HG02642 (cell line): ENCODE results near the gene COL15A1.
A peak's percentile ranks its signal among the peaks of the same experiment; 100 is the strongest.
"Not testable (repeated sequence)": the region's sequence is repeated elsewhere in the genome, so short reads cannot be mapped to it uniquely, and the experiment has no call there.

Experiments used
- ATAC-seq: cut with Tn5 transposase; IDR thresholded peaks from one replicate; pipeline ENCODE4 v1.9.1; 2021; ENCODE audit warnings: mild to moderate bottlenecking; ENCODE audit not compliant: unreplicated experiment, poor library complexity

COL15A1 gene

DNA sequence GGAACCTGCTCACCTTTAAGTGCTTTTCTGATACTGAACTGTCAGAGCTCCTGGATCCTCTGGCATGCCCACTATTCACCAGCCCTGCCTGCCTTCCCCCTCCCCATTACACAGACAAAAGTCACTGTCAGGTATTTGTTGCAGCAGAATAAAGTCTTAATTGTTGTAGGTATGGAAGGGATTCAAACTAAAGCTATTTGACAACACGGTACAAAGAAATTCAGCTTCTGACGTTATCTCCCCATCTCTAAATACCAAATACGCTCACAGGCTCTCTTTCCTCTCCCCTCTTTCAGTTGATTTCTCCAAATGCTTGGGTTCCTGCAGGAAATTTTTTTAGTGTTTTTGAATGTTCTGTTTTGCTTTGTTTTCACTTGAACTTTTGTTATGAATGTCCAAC is 151.9 kb downstream of the COL15A1 start:
- no peak for ATAC-seq

DNA sequence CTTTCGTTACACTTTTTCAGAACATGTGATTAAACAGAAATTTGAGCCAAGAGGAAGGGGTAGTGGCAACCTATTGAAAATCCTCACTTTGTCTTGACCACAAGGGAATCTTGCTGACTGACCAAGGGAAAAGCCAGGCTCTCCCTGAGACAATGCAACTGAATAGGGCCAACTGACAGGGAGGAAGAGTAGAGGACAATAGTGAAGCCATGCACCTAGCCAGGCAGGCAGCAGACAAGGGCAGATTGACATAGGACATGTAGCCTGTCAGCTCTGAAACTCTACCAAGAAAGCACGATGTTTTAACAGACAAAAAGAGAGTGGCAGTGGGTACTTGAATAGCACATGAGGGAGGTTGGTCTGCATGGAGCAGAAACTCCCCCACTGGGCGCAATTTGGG is 152.7 kb downstream of the COL15A1 start:
- no peak for ATAC-seq

DNA sequence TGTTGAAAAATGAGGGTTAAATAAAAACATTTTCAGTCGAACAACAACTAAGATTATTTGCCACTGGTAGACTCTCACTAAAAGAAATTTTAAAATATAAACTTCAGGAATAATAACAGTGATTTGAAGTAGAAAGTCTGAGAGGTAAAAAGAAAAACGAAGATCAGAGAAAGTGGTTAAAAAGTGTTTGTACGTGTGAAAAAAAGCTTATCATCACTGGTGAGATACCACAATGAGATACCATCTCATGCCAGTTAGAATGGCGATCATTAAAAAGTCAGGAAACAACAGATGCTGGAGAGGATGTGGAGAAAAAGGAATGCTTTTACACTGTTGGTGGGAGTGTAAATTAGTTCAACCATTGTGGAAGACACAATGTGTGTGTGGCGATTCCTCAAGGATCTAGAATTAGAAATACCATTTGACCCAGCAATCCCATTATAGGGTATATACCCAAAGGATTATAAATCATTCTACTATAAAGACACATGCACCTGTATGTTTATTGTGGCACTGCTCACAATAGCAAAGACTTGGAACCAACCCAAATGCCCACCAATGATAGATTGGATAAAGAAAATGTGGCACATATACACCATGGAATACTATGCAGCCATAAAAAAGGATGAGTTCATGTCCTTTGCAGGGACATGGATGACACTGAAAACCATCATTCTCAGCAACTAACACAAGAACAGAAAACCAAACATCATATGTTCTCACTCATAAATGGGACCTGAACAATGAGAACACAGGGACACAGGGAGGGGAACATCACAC is 156.3 kb downstream of the COL15A1 start:
- ATAC-seq, result not testable (repeated sequence)

DNA sequence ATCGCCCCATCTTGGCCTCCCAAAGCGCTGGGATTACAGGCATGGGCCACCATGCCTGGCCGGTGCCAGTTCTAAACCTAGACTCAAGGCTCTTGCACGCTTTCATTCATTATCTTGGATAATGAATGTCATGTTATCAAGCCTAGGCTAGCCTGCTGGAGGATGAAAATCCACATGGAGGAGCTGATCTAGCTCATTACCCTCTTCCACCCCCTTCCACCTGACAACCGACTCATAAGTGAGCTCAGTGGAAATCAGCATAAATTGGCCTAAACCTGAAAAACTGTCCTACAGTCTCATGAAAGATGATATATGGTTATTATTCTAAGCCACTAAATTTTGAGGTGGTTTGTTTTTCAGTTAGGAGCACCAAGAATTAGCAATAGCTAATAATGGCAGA is 157.6 kb downstream of the COL15A1 start:
- no peak for ATAC-seq

DNA sequence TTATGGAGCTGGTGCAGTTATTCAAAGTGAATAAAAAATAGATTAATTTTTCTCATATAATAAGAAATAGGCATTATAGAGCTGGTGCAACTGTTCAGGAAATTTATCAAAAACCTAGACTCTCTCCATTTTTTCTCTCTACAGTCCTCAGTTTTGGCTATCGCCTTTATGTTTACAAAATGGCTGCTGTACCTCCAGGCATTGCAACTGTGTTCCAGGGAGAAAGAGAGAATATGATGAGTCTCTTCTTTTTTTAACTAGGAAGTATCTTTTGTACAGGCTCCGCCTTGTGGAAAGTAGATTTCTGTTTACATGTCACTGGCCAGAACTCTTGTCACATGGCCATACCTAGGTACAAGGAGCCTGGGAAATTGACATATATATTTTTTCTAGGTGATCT is 158.1 kb downstream of the COL15A1 start:
- ATAC-seq, result no peak

DNA sequence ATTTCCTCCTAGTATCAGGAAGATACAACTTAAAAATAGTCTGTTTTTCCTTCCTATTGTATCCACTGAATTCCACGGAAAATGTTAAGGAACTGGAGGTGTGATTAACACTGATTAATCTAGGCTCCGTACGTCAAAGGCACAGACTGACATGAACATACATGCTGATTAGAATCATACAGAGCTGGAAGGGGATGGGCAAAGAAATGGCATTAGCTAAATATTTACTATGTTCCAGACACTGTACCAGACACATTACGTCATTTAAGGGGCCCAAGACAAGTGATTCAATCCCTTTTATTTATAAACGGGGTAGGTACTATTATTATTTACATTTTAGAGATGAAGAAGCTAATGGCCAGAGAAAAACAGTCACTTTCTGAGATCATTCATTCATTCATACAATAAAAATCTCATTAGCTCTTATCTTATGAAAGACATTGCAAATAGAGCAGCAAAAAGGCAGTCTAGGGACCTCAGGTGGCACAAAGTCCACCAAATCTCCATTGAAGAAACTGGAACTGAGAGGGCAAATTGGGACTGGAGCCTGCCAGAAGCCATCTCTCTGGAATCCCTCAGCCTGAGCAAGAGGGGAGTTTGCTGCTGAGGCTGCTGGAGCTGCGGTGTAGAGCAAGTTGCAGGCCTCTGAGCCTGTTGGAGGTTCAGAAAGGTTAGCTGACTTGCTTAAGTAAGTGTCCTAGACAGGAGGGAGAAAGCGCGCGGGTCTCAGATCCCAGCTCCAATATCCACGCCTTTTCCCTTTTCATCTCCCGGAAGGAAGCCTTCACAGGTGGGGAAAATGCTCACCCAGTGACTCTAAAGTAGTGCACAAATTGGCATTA is 159.6 kb downstream of the COL15A1 start:
- no peak for ATAC-seq

DNA sequence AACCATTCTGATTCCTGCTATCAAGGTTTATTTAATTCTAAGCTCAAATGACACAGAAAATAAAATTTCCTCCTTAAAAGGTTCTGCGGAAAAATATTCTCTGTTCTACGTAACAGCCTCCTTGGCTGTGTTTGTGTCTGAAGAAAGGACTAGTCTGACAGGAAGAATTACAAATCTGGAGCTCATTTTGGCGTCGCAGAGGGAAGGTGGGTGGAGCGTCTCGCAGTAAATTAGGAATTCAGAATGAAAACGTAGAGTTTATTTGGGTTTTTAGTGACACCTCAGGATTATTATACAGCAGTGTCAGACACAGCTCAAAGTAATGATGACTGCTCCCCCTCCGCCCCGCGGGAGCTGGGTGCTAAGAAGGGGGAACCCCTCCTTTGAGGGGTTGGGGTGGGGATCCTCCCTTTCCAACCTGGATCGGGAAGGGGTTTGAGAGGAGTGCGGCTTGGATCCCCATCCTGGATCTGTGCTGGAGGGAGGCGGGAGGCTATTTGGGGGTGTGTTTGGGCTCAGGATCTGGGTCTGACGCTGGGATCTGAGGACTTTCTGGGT is 160.3 kb downstream of the COL15A1 start:
- no peak for ATAC-seq

DNA sequence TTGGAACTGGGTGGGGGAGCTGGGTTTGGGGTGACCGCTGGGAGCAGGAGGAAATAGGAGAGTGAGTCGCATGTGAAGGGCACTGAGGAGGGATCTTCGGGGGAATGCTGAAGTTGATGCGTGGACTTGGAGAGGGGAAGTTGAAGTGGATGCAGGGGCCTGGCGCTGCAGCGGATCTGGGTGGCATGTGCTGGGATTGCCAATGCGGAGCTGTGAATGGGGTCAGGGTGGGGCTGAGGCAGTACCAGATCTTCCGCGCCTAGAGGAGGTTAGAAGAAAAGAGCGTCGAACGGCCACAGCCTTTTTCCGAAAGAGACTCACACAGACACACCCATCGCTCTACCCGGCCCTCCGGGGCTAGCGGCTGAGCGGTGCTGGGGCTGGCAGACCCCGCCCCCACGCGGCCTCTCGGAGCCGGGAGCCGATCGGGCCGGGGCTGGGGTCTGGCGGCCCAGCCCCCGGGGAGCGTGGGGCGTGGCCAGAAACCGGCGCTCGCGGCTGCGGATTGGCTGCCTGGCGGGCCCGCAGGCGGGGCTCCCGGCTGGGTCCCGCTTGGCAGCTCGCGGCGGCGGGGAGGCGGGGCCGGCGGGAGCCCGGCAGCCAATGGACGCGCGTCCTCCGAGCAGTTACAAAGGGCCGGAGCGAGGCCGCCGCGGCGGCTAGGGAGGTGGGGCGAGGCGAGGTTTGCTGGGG is 160.9 kb downstream of the COL15A1 start, which contains the start of gene TGFBR1:
TGFBR1 (plus strand) TSS at position 655 of the 693 bp plus-strand sequence. CDS start 93 bp downstream, outside the sequence.
- peak; percentile 91 for ATAC-seq

DNA sequence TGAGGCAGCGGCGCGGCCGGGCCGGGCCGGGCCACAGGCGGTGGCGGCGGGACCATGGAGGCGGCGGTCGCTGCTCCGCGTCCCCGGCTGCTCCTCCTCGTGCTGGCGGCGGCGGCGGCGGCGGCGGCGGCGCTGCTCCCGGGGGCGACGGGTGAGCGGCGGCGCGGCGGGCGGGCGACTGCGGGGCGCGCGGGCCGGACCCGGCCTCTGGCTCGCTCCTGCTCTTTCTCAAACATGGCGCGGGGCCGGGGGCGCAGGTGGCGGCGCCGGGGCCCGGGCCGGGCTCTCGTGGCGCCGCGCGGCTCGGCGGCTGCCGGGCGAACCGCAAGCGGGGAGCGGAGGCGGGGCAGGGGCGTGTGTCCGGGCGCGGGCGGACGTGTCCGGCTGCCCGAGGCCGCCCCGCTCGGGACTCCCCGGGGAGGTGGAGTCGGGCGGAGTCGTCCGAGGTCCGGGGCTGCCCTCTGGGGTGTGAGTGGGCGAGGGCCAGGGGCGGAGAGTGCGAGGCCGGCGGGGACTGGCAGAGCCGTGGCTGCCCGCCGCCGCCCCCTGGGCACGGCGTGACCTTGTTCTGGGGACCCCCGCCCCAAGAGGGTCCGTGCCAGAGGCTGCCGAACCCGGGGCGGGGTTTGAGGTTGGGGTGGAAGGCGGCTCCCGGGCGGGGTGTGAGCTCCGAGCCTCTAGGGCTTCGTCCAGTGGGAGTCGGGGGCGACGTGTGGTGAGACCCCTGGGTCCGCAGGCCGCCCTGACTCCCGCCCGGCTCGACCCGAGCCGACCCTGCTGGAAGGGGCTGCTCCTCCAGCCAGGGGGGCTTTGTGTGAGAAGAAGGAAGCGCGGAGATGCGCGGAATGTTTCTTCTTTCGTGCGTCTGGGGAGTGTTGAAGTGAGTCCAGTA is 161.7 kb downstream of the COL15A1 start:
- ATAC-seq, result peak; percentile 65

DNA sequence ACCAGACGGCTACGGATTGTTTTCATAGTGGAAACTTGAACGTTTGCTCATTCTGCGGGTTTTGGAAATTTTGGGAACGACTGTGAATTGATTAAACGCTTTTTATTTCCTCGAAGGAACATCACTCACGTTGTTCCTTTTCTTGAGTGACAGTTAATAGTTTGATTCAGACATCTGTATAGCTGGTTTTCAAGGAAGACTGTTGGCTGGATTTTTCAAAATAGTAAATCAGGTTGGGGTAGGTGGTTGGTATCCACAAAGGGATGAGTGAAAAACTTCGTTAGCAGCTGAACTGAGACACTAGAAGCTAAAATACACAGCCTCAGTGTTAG is 162.3 kb downstream of the COL15A1 start:
- no peak for ATAC-seq

DNA sequence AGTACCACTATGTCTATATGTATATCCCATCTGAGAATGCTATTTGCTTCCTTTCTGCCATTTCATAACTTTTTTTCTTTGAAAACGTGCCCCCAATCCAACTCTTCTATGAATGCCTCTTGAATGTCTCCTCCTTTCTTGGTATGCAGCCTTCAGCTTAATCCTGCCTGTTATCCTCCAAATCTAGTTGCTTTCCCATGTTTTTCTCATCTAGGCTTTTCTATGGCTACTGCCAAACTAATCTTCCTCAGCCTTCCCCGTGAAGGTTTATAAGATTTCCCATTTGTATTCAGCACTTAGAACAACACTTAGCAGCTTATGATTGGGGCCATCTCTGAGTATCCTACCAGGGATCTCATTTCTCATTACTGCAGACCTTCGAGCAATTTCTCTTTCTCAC is 163.7 kb downstream of the COL15A1 start:
- no peak for ATAC-seq

DNA sequence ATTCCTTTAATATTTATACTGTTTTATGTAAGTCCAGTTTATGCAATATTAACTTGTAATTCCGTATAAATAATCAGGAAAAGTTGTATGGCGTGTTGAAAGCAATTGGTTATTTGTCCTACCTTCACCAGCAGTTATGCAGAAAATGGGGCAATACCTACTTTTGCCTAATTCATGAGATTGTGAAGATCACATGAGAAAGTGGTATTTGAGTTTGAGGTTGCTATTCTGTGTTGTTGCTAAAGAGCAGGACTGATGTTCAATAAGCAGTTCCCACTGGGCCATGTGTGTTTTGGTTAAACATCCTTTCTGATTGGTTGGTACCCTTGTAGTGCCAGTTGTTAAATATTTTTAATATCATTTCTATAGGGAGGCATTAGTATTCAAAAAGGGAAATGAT is 164.4 kb downstream of the COL15A1 start:
- no peak for ATAC-seq

DNA sequence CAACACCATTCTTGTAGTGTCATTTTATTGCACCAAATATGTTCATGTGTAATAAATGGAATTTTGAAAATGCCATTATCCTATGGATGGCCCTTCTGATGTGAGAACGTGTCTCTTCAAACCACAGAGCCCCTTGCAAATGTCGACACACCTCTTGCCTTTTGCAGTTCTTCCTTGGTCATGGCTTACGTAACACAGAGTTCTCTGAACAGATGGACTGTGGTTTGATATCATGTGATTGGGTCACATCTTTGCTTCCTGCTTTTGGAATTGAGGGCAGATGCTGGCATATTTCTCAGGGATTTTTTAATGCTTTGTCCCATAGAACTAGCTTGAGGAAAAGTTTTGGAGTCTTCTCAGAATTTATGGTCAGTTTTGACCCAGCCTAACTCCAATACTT is 165.8 kb downstream of the COL15A1 start:
- no peak for ATAC-seq

DNA sequence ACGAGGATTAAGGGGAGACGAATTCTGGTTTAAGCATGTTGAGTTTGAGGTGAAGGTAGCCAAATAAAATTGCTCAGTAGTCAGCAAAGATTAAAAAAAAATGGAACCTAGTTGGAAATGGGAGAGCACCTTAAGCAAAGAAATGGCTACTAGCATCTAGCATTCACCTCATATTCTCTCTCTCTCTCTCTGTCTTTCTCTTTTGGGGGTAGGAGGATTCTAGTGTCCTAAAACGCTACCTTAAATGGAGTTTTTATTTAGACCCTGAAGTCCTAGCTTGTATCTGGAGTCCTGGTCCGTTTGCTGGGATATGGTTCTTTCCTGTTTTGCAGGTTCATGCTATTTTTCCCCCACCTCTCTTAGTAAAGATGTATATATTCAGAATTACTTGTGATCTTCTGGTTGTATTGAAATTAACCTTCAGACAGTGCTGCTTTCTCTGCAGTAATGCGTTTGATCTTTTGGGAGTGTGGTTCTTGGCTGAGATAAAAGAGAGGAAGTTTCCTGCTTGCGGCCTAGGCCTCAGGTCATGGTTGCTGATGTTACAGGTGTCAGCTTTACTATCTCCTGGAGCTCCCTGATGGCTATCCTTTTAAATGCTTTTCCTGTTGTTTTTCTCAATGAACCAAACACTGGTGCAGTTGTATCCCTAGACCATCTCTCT is 169.2 kb downstream of the COL15A1 start:
- ATAC-seq, result no peak

DNA sequence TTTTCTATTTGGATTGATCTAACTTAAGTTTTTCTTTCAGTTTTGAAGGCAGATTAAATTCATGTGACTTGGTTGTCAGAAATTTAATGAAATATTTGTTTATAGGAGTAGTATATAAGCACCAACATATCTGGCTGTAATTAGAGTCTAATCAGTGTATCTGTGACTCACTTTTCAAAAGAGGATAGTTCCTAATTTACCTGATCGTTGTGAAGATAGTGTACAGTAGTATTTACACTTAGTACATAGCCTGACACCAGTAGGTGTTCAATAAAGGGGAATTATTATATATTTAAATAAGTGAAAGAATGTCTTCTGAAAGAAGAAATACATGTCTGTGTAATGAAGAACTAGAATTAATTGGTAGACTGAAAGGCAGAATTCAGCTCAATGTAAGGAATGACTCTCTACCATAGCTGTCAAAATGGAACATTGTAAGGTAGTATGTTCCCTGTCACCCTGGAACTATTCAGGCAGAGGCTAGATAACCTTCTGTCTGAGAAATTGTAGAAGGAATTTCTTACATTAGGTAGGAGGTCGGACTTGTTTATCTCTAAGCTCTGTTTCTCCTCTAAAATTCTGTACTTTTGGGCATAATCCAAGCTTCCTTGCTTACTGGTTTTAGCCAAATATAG is 169.8 kb downstream of the COL15A1 start:
- no peak for ATAC-seq

DNA sequence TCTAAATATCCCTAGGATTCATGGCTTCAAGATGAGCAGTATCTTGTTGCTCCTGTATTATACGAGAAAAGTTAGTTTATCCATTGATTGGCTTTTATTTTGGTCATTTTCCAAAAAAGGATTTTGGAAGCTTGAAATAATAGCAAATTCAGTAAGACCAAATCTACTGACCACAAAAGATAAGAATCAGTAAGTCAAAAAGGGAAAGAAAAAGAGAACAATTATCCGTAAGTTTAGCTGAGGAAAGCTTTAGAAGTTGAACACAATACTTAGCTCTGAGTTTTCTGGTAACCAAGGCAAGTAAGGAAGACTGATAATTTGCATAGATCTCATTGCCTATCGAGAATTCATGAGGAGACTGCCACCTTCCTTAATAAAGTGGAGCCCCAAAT is 170.3 kb downstream of the COL15A1 start:
- ATAC-seq, result no peak

DNA sequence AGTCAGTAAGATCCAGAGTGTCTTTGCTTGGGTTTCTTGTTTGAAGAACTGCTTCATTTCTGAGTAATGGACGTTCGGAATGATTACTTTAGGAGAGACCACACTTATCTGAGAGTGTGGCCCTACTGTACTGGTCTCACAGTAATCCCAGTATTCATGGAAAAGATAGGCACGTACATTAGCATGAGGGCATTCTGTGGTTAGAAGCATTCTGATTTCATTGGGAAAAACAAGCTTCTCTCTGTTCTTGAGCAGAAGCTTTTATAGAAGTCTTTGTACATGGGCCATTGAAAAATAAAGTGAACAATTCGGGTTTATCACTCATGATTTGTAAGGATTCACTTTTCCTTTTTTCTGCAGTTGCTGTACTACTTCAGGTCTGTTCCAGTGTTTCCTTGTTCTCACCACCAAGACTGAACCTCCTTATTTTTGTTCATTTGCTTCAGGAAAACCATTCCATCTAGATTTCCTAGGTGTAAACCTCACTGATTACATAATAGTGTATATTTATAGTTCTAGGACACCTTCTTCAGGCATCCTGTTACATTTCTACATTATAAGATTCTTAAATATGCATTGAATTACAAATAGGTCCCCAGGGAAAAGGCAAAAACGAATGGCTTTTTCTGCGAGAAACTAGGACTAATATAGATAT is 171.3 kb downstream of the COL15A1 start:
- ATAC-seq, result no peak

DNA sequence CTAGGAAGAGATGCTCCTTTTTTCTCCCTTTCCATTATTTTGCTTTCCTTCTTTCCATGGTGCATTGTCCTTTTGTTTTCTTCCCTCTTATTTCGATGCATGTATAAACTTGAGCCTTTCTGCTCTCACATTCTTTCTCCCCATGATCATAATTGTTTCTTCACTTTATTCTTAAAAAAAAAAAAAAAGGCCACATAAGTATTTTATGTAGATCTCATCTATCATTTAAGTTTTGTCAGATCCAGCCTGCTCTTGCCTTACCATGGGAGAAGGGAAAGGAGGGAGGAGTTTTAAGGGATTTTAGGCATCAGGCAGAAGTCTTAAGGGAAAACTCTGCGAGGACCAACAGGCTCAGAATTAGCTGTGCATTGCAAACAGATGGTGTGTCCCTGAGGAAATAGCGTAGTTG is 172.3 kb downstream of the COL15A1 start:
- ATAC-seq, result no peak
